Activated gamma-delta T cell treated with Interleukin-2 at 50 U/mL for 16 hours (primary cell): ENCODE data around the gene RBX1.
"Not testable (repeated sequence)": the region's sequence is repeated elsewhere in the genome, so short reads cannot be mapped to it uniquely, and the experiment has no call there.

ENCODE experiments used
- DNase-seq: peaks from one replicate; pipeline ENCODE4 v3.0.0-alpha.2; 2020

Gene RBX1

DNA sequence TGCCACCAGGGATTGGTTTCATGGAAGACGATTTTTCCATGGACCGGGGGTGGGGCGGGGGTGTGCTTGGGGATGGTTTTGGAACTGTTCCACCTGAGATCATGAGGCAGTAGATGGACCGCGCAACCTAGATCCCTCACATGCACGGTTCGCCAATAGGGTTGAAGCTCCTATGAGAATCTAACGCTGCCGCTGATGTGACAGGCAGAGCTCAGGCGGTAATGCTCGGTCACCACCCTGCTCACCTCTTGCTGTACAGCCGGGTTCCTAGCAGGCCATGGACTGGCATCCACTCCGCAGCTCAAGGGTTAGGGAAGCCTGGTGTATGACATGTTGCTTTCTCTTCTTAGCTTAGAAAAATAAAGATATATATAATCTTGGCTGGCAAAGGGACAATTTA, 22.0 kb downstream of the RBX1 start:
- DNase-seq = no peak

DNA sequence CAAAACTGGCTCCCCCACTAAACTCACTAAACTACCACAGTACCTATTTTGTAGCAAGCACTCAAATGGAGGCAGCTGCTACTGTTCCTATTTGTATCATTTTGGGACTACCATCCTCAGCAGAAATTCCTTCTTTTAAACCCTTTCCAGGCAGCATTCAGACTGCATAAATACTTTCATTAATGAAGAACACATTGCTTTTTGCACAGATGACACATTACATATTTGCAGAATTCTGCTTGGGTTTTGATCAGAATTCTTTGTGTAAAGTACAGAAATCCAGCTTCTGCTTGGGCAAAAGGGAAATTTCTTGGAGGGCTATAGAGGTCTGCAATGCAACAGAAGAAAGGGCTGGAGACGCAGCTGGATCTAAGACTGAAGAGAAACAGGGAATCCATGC, 24.2 kb downstream of the RBX1 start:
- DNase-seq = no peak

DNA sequence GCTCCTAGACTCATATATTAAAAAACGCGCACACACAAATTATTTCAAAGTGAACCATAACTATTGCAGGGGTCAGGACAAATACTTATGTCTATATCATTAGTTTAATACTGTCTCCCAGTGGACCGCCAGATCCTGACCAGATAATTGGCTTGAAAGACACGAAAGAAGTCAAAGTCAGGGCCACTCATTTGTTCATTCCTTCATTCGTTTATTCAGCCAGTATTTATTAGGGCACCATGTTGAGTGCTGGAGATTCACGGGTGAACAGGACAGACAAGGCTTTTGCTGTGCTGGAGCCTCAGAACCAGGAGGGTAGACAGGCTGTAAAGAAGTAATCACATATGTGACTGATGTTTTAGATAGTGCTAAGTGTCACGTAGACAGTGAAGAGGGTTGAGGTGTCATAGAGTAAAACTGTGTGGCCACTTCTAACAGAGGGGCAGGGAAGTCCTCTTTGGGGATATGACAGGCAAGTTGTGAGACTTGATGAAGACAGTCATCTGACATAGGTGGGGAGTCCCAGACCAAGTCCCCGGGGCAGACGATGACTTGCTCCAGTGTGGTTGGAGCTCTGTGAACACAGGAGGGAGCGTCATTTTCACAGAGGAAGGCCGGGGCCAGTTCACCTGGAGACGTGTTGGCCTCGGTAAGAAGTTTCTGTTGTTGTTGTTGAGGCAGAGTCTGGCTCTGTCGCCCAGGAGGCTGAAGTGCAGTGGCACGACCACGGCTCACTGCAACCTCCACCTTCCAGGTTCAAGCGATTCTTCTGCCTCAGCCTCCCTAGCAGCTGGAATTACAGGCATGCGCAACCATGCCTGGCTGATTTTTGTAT, 25.9 kb downstream of the RBX1 start:
- no peak for DNase-seq

DNA sequence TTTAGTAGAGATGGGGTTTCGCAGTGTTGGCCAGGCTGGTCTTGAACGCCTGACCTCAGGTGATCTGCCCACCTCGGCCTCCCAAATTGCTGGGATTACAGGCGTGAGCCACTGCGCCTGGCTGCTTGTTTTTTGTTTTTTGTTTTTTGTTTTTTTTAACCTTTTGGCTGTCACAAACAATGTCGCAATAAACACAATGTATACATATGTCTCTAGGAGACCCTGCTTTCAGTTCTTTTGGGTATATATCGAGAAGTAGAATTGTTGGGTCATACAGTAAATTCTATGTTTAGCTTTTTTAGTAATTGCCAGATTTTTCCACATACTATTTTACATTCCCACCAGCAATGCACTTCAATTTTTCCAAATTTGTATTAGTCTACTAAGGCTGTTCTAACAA, 28.0 kb downstream of the RBX1 start:
- DNase-seq = no peak

GRCh38 chr22:40979871-40980270, 28.7 kb downstream of the RBX1 start:
- no peak for DNase-seq

DNA sequence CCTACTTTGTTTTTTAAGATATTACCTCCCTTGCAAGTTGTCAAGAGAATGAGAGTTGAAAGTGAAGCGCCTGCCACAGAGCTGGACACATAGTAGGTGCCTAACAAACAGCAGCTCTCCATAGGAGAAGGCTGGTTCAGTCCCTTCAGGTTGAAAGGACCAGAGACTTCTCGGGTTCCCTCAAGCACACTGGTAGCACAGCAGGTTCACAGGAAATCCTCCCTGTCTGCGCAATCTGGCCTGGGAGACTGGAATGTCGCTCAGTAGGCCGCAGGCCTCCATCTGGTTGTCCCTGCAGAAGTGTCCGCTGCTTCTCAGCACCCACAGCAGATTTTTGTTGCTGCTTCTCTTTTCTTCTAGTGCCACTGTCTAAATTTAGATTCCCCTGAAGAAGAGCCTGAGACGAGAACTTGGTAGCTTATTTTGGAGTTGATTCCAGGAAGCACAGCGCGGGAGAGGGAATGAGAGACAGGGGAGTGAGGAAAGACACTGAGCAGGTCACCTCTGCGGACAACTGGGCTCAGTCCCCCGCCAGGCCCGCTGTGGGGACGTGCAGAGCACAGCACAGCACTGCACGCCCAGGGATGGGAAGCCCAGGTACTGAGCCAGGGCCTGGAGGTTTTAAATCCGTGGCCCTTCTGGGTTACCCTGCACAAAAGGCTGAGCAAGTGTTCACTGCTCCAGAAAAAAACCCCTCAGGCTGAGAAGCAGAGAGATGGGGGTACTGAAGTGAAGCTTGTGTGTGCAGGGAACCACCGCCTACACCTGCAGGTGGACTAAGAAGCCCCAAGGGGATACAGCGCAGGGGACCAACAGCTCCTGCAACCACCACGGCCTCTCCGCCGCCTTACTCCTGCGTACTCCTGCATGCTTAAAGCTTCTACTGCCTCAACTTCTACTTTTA, 31.6 kb downstream of the RBX1 start:
- no peak for DNase-seq

GRCh38 chr22:40991298-40991697, 40.1 kb downstream of the RBX1 start:
- no peak for DNase-seq

DNA sequence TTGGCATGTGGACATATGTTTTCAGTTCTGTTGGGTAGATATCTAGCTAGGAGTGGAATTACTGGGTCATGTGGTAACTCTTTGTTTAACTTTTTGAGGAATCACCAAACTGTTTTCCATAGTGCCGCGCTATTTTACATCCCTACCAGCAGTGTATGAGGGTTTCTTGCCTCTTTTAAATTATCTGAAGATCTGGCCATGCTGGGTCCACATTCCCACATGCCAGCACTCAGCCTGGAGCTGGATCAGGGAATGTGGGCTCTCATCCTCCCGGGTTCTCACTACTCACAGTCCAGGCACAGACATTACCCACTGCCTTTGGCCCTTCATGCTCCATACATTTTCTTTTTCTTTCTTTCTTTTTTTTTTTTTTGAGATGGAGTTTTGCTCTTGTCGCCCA, 44.6 kb downstream of the RBX1 start:
- DNase-seq = no peak

DNA sequence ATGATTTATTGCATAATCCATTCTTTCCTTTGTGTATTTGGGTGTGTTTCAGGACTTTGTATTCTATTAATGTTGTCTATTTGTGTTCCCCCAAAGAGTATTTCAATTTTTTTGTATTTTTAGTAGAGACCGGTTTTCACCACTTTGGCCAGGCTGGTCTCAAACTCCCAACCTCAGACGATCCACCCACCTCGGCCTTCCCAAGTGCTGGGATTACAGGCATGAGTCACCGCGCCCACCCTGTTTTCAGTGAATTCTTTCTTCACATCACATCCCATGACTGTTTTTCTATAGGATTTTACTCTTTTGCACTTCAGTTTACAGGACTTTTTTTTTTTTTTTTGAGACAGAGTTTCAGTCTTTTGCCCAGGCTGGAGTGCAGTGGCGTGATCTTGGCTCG, 46.3 kb downstream of the RBX1 start:
- no peak for DNase-seq

DNA sequence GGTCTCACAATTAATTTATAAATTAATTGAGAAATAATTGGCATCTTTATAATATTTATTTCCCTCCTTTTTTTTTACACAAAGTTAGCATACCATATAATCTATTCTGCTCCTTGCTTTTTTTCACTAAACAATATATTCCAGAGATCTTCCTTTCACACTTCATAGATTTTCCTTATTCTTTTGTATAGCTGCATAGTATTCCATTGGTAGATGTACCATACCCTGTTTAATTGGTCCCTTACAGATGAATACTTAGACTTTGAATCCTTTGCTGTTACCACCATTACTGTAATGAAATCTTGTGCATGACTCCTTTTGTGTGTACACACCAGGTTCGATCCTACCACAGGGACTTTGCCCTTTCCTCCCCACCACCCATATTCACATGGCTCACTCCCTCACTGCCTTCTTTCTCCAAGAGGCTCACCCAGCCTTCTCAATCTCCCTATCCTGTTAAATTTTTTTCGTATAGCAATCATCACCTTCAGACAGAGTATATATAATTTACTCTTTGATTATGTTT, 48.9 kb downstream of the RBX1 start:
- no peak for DNase-seq

GRCh38 chr22:41000941-41001721, 50.0 kb downstream of the RBX1 start:
- DNase-seq = no peak

DNA sequence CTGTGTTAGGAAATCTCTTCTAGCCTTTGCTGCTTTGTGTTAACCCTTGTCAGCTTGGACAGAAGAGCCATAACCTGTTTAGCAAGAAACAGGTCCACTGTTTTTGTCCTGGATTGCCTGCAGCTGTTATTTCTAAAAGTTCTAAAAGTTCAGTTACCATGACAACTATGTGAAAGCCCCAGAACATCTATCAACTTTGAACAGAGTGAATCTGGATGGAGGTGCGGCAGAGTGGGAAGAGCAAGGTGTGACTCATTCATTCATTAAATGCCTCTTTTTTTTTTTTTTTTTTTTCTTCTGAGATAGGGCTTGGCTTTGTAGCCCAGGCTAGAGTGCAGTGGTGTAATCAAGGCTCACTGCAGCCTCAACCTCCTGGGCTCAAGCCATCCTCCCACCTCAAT, 50.5 kb downstream of the RBX1 start:
- no peak for DNase-seq

- DNase-seq = not testable (repeated sequence)
These were observed 51.2 kb downstream of the RBX1 start for GRCh38 chr22:41002386-41002785.

DNA sequence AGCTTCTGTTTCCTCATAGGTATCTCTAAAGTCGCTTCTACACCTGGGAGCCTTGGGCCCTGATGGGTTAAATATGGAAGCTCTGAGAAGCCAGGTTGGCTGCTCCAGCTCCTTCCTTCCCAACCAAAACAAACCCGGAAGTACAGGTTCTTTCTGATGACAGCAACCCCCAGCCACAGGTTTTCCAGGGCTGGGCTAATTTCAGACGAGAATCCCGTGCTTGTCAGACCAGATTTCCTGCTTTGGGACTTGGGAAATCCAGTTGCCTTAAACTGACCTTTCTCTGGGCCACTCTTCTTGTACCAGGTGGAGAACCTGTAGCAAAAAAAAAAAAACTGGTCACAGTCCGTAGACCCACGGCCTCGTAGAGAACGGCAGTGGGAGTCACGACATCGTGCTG, 51.9 kb downstream of the RBX1 start:
- DNase-seq = no peak

GRCh38 chr22:41003976-41004375, 52.8 kb downstream of the RBX1 start:
- no peak for DNase-seq

DNA sequence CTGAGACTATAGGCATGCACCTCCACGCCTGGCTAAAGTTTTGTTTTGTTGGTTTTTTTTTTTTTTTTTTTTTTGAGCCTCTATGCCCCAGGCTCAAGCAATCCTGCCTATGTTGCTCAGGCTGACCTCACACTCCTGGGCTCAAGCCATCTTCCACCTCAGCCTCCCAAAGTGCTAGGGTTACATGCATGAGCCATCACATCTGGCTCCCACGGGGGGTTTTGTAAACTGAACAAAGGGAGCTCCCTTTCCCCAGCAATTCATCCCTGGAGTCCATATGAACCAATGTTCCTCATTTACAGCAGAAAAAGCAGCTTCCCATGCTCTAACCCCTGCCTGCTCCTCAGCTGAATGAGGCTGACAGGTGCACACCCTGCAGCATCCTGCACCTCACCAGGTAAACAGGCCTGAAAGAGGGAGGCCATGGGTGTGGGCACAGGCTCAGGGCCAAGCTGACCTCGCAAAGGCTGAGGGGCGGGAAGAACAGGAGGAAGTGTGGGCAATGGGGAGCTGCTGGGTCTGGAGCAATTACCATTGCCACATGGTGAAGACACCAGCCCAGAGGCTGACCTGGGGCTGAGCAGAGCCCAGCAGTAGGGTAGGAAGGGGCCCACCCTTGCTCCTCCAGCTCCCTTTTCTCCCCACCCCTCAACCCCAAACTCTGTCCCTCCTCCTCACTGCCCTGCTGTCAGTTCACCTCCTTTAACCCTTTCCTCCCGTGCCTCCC, 58.2 kb downstream of the RBX1 start:
- DNase-seq = no peak

DNA sequence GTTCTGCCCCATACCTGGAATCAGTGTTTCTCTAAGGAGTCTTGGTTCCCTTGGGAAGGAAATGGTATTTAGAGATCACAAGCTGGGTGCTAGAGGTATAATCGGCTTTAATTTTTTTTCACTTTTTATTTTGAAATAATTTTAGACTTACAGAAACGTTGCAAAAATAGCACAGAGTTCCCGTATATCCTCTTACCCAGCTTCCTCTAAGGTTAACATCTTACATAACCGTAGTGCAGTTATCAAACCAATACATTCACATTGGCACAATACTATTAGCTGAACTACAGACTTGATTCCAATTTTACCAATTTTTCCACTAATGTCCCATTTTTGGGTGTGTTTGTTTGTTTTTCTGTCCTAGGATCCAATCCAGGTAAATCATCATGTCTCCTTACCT, 63.8 kb downstream of the RBX1 start:
- no peak for DNase-seq

- DNase-seq = no peak
These were observed 70.0 kb downstream of the RBX1 start for GRCh38 chr22:41021061-41021612.

DNA sequence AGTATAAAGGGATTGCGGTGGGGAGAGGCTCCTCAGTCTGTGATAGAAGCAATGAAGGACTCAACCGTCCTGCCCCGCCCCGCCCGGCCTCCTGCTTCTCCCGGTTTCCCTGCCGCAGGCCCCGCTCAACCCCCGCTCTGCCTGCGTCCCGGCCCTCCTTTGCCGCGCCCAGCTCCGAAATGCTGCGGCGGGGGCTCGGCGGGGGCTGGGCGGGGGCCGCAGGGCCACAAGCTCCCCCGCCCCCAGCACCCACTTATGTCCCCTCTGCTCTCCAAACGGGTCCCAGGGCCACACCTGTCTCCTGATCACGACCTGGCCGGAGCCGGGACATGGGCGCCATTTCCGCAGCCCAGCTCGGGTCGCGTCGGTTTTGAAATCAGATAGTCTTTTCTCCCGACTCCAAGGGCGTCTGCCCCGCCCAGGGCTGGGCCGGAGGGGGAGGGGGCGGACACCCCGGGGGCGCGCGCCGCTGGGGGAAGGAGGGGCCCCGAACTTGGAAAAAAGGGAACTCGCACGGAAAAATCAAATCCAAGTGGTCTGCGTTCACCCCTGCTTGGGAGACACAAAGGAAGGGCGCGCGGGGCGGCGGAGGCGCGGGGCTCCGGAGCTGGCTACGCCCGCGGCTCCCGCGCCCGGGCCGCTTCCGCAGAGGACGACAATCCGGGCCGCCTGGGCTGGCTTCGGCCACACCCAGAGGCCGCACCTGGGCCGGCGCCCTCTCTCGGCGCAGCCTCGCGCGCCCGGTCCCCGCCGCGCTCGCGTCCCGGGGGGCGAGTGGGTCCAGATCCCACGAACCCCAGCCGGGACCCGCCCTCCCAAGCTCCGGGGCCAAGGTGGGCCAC, 70.7 kb downstream of the RBX1 start:
- DNase-seq = peak; percentile 34

- peak; percentile 70 for DNase-seq
These were observed 71.5 kb downstream of the RBX1 start for GRCh38 chr22:41022470-41023298.
